WI38 (cell line): ENCODE measurements around the gene GNG14.

ENCODE experiments used
- H3K4me3 ChIP-seq: 2 replicates; pipeline ENCODE4 v1.5.1; 2011; ENCODE audit warnings: low read depth, mild to moderate bottlenecking, control low read depth, low read length
- TF ChIP-seq, protein P1 (sequence below): IDR thresholded peaks from 2 replicates; pipeline ENCODE4 v1.5.1; 2012; ENCODE audit warnings: low read depth, mild to moderate bottlenecking, control low read depth, low read length

The GNG14 gene

DNA sequence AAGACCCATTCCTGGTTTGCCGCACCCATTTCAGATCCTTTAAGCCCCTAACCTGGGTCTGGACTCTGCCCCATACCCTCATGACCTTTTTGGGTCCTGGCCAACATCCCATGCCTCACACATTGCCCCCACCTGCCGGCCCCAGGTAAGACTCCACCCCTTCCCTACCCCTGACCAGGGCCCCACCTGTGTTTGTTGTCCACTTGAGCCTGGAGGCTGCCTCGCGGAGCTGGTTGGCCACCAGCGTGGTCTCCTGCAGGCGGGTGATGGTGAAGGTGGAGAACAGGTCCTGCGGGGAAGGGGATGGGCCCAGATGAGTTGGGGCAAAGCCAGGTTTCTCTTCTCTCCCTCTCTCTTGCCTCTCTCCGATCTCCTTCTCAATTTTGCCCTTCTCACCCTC lies 40.8 kb upstream of the GNG14 start:
- no peak overlapping the region for H3K4me3 ChIP-seq
- TF ChIP-seq, protein P1, sequence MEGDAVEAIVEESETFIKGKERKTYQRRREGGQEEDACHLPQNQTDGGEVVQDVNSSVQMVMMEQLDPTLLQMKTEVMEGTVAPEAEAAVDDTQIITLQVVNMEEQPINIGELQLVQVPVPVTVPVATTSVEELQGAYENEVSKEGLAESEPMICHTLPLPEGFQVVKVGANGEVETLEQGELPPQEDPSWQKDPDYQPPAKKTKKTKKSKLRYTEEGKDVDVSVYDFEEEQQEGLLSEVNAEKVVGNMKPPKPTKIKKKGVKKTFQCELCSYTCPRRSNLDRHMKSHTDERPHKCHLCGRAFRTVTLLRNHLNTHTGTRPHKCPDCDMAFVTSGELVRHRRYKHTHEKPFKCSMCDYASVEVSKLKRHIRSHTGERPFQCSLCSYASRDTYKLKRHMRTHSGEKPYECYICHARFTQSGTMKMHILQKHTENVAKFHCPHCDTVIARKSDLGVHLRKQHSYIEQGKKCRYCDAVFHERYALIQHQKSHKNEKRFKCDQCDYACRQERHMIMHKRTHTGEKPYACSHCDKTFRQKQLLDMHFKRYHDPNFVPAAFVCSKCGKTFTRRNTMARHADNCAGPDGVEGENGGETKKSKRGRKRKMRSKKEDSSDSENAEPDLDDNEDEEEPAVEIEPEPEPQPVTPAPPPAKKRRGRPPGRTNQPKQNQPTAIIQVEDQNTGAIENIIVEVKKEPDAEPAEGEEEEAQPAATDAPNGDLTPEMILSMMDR = no peak

DNA sequence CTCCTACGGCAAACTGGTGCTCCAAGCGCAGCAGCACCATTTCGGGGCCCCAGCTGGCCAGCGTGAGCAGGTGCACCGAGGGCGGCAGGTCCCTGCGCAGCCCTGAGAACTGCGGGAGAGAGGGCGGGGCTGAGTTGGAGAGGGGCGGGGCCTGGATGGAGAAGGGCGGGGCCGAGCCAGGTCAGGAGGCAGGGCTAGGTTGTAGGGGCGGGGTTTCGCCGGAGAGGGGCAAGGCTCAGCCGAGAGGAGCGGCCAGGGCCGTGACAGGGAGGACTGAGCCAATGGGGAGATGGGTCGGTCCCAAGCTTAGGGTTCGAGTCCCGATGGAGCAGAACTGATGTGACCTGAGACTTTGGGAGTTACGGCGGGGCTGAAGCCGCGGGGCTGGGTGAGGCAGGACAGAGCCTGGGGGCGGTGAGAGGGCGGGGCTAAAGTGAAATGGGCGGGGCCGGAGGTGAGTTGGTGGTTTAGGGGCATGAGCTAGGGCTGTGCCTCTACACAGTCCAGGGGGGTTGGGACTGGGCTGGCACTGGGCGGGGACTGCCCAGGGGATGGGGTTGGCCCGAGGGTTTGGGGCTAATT lies 40.2 kb upstream of the GNG14 start:
- TF ChIP-seq, protein P1 = no peak
- H3K4me3 ChIP-seq = no peak overlapping the region

DNA sequence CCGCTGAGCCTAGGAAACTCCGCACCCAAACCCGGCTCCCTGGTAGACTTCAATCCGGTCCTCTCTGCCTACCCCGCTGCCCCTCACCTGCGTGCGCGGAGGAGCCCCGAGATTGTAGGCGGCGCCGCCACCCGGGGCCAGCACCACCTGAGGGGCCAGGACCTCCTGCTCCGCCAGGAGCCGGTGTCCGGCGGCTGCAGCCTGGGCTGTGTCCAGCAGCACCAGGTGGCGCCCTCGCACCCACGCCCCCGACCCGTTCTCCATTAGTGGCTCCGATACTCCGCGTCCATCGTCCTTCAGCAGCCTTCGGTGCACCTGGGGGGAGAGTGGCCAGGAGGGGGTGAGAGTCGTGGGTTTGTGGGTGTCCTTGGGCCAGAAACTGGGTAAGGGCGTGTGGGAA lies 39.7 kb upstream of the GNG14 start:
- no peak overlapping the region for H3K4me3 ChIP-seq
- TF ChIP-seq, protein P1 = no peak

DNA sequence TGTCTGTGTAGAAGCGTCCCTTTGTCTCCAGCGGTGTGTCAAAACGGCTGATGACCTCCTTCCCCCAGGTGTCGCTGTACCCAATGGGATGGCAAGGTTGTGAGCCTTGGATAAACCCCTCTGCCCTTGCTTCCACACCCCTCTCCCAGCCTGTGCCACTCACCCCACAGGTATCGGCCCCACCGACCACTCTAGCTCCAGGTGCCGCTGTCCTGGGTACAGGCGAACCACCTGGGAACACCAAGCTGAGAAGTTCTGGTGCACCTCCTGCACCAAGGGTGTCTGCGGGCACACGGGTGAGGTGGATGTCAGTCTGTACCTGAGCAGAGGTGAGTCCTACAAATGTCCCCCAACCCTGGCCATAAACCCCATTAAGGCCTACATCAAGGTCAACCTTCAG lies 37.9 kb upstream of the GNG14 start:
- TF ChIP-seq, protein P1 = no peak

DNA sequence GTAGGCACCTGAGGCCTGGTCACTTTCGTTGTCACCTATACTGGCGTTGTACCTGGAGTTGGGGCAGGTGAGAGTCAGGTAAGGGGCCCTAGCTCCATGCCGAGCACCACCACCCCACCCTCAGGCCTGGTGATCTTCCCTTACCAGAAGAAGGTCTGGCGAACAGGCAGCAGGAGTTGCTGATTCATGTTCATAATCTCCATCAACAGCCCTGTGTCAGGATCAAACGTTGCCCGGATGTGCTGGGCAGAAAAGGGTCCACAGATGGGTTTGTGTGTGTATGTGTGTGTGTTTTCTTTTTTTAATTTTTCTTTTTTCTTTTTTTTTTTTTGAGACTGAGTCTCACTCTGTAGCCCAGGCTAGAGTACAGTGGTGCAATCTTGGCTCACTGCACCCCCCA lies 35.6 kb upstream of the GNG14 start:
- TF ChIP-seq, protein P1 = no peak
- H3K4me3 ChIP-seq = no peak overlapping the region

More for the DNA sequence above, 37.9 kb upstream of the GNG14 start:
- no peak overlapping the region for H3K4me3 ChIP-seq

DNA sequence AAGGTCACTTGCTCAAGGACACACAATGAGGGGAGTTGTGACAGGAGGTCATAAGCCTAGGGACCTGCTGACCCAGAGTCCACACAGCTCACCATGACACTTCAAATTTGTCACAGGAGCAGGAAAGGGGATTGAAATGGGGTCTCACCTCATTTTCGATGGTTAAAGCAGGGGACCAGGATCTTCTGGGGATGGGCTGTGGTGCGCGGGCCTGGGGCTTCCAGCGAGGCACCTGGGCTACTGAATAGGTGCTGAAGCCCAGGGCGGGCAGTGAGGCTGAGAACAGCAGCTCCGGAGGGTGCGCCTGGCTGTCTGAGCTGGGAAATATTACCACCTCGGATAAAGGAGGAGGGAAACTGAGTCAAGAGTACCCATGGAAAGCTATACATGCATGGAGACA lies 32.3 kb upstream of the GNG14 start:
- TF ChIP-seq, protein P1 = no peak

DNA sequence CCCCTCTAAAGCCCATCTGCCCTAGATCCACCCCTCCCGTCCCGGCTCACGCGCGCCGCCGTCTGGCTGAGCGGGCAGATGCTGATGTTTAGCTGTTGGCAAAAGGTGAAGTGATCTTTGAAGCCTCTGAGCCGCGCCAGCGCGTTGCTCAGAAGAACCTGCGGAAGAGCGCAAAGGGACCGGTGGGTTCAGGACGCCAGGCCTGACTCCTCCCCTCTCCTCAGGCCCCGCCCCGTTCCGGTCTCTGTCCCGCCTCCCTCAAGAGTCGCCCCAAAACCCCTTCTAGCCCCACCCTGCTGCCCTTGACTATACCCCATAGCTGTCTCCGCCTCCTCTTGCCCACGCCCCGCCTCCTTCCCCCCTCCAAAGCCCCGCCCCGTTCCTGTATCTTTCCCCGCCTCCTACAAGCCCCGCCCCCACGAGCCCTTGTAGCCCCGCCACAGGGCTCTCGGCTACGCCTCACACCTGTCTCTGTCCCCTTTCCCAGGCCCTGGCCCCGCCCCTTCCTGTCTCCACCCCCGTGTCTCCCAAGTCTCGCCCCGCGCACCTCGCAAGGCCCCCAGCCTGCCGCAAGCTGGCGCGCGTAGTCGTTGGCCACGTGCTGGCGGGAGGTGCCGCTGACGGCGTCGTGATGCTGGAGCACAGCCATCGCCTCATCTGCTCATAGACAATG lies 30.8 kb upstream of the GNG14 start:
- TF ChIP-seq, protein P1 = no peak
- H3K4me3 ChIP-seq = no peak overlapping the region

More for the DNA sequence above, 32.3 kb upstream of the GNG14 start:
- H3K4me3 ChIP-seq = no peak overlapping the region
